BE2C (cell line): ENCODE results near the gene PFKFB3.
"Not testable (repeated sequence)": the region's sequence is repeated elsewhere in the genome, so short reads cannot be mapped to it uniquely, and the experiment has no call there.

Experiments used
- DNase-seq: peaks from one replicate; pipeline ENCODE4 v3.0.0-alpha.2; 2020
- H3K27me3 ChIP-seq: fragments of 250-450 bp; sonication (Bioruptor Pico); 2 replicates; pipeline ENCODE4 v1.5.1; 2020; ENCODE audit warnings: mild to moderate bottlenecking
- H3K36me3 ChIP-seq: fragments of 250-450 bp; sonication (Bioruptor Pico); 2 replicates; pipeline ENCODE4 v1.5.1; 2020; ENCODE audit warnings: mild to moderate bottlenecking
- H3K4me1 ChIP-seq: fragments of 250-450 bp; sonication (Bioruptor Pico); 2 replicates; pipeline ENCODE4 v1.5.1; 2020
- H3K4me3 ChIP-seq: 2 replicates; pipeline ENCODE4 v1.5.1; 2011; ENCODE audit warnings: low read depth, low read length
- H3K9me3 ChIP-seq: fragments of 250-450 bp; sonication (Bioruptor Pico); 2 replicates; pipeline ENCODE4 v1.5.1; 2020
- CTCF ChIP-seq: IDR thresholded peaks from 2 replicates; pipeline ENCODE4 v1.5.1; 2012; ENCODE audit warnings: mild to moderate bottlenecking, low read depth, low read length

PFKFB3 gene

GRCh38 chr10:6244510-6244909, 41.8 kb downstream of the PFKFB3 start:
- DNase-seq: no peak
- Histone ChIP-seq H3K27me3 (no peaks in the 10 kb centered on the region), H3K9me3 (no peaks in the 10 kb centered on the region), H3K4me1 (no peaks in the 10 kb centered on the region), H3K4me3 (no peak overlapping the region), H3K36me3 (no peaks in the 10 kb centered on the region)
- TF ChIP-seq CTCF: no peak

- Histone ChIP-seq H3K4me1 (no peaks in the 10 kb centered on the region), H3K9me3 (no peaks in the 10 kb centered on the region), H3K27me3 (no peaks in the 10 kb centered on the region), H3K4me3 (no peak overlapping the region), H3K36me3 (no peaks in the 10 kb centered on the region)
- DNase-seq: no peak
- no peak for TF ChIP-seq CTCF
Observed at GRCh38 chr10:6247041-6247712, 44.4 kb downstream of the PFKFB3 start.

- not testable (repeated sequence) for H3K4me3 ChIP-seq, H3K27me3 ChIP-seq, H3K36me3 ChIP-seq, DNase-seq, H3K9me3 ChIP-seq, H3K4me1 ChIP-seq
Observed at GRCh38 chr10:6248908-6249307, 46.2 kb downstream of the PFKFB3 start.

GRCh38 chr10:6249698-6250097, 47.0 kb downstream of the PFKFB3 start:
- DNase-seq: no peak
- H3K4me1 ChIP-seq: no peaks in the 10 kb centered on the region
- H3K9me3 ChIP-seq: no peaks in the 10 kb centered on the region
- no peak for TF ChIP-seq CTCF
- no peaks in the 10 kb centered on the region for H3K27me3 ChIP-seq
- H3K4me3 ChIP-seq: no peak overlapping the region
- no peaks in the 10 kb centered on the region for H3K36me3 ChIP-seq

- Histone ChIP-seq H3K36me3 (no peaks in the 10 kb centered on the region), H3K9me3 (no peaks in the 10 kb centered on the region), H3K4me1 (no peaks in the 10 kb centered on the region), H3K4me3 (no peak overlapping the region), H3K27me3 (no peaks in the 10 kb centered on the region)
- TF ChIP-seq CTCF: no peak
- DNase-seq: no peak
Observed at GRCh38 chr10:6250745-6251144, 48.0 kb downstream of the PFKFB3 start.

- DNase-seq: no peak
- no peaks in the 10 kb centered on the region for H3K4me1 ChIP-seq
- no peak for TF ChIP-seq CTCF
- H3K27me3 ChIP-seq: no peaks in the 10 kb centered on the region
- no peaks in the 10 kb centered on the region for H3K9me3 ChIP-seq
- H3K36me3 ChIP-seq: no peaks in the 10 kb centered on the region
- H3K4me3 ChIP-seq: no peak overlapping the region
Observed at GRCh38 chr10:6254201-6254600, 51.5 kb downstream of the PFKFB3 start.
